Activated CD4-positive, CD25-positive, alpha-beta regulatory T cell treated with anti-CD3 and anti-CD28 coated beads, Interleukin-2, amount 50 U/mL, for 72 hours (primary cell): Measurements from ENCODE around the gene XPO5.
A peak's percentile ranks its signal among the peaks of the same experiment; 100 is the strongest.
"Not testable (repeated sequence)": the region's sequence is repeated elsewhere in the genome, so short reads cannot be mapped to it uniquely, and the experiment has no call there.

Source experiments
- DNase-seq: peaks from one replicate; pipeline ENCODE4 v3.0.0; 2021

Gene XPO5

GRCh38 chr6:43516367-43516696, 59.5 kb downstream of the XPO5 start:
- DNase-seq: no peak

- DNase-seq: no peak
Observed at GRCh38 chr6:43515808-43516207, 60.0 kb downstream of the XPO5 start.

GRCh38 chr6:43511824-43512415, 63.9 kb downstream of the XPO5 start:
- DNase-seq: no peak

- no peak for DNase-seq
Observed at GRCh38 chr6:43510827-43511163, 65.0 kb downstream of the XPO5 start.

- peak; percentile 86 for DNase-seq
Observed at GRCh38 chr6:43509984-43510826, 65.6 kb downstream of the XPO5 start, which contains the start of gene LRRC73. TSS of gene LRRC73 (minus strand) at chr6:43510346. CDS start at chr6:43509785, 561 bp downstream.

- DNase-seq: no peak
Observed at GRCh38 chr6:43509142-43509983, 66.5 kb downstream of the XPO5 start.

- no peak for DNase-seq
Observed at GRCh38 chr6:43508481-43509141, 67.2 kb downstream of the XPO5 start.

GRCh38 chr6:43506667-43507471, 69.0 kb downstream of the XPO5 start:
- DNase-seq: peak; percentile 81

GRCh38 chr6:43506171-43506570, 69.7 kb downstream of the XPO5 start:
- DNase-seq: no peak

- DNase-seq: no peak
Observed at GRCh38 chr6:43505718-43506117, 70.1 kb downstream of the XPO5 start.

GRCh38 chr6:43504756-43505593, 70.9 kb downstream of the XPO5 start:
- DNase-seq: no peak

GRCh38 chr6:43503443-43503842, 72.4 kb downstream of the XPO5 start:
- DNase-seq: no peak

- DNase-seq: no peak
Observed at GRCh38 chr6:43502666-43503065, 73.2 kb downstream of the XPO5 start.

GRCh38 chr6:43500921-43501320, 74.9 kb downstream of the XPO5 start:
- DNase-seq: no peak

- DNase-seq: no peak
Observed at GRCh38 chr6:43499028-43499815, 76.6 kb downstream of the XPO5 start.

GRCh38 chr6:43498291-43498690, 77.5 kb downstream of the XPO5 start:
- not testable (repeated sequence) for DNase-seq

- DNase-seq: no peak
Observed at GRCh38 chr6:43497689-43498088, 78.1 kb downstream of the XPO5 start.

- DNase-seq: no peak
Observed at GRCh38 chr6:43497129-43497396, 78.8 kb downstream of the XPO5 start.

- DNase-seq: no peak
Observed at GRCh38 chr6:43496370-43497128, 79.3 kb downstream of the XPO5 start.

- DNase-seq: no peak
Observed at GRCh38 chr6:43495409-43495941, 80.4 kb downstream of the XPO5 start.
